Endothelial cell of umbilical vein (primary cell): ENCODE results near the gene BRSK1. TPM values are rescaled to one million over a fixed set of nuclear protein-coding genes. Genes with fewer than 3 reads are reported as not detected.

ENCODE experiments used
- BruUV-seq: library from RNA; stranded (reverse); fragments of 400-500 nt; replicated peaks from 2 replicates; lab custom pipeline; 2021; lab: Mats Ljungman, UMichigan
- CTCF ChIA-PET: fragments of 300-600, 350-600 bp; sonication (Branson Sonifier 250); formaldehyde crosslinking; loops from one replicate; lab custom pipeline; 2021; ENCODE audit warnings: antibody characterized with exemption, inconsistent platforms; lab: Charles Lee
- POLR2A ChIA-PET: fragments of 300-600, 350-600 bp; sonication (Branson Sonifier 250); formaldehyde crosslinking; loops from one replicate; lab custom pipeline; 2021; ENCODE audit warnings: antibody characterized with exemption, inconsistent platforms; lab: Charles Lee
- DNase-seq: peaks from one replicate; pipeline ENCODE4 v3.0.0-alpha.2; 2011; ENCODE audit warnings: low read depth, low spot score
- FAIRE-seq: peaks from 2 replicates; lab custom pipeline; 2011; peaks lifted over from hg19 to GRCh38; lab: Jason Lieb, UNC
- H2AFZ ChIP-seq: 2 replicates; pipeline ENCODE4 v1.6.0; 2012; ENCODE audit warnings: low read depth, low read length, control low read depth, inconsistent platforms
- H3K27ac ChIP-seq: 2 replicates; pipeline ENCODE4 v1.5.1; 2011; ENCODE audit warnings: low read depth, mild to moderate bottlenecking, control low read depth, low read length, moderate library complexity; ENCODE audit not compliant: insufficient read depth
- H3K27me3 ChIP-seq, 2 experiments: 2 replicates each; pipeline versions ENCODE4 v1.6.0 to v1.6.1; 2011; ENCODE audit warnings: low read length in 2 of 2, mixed read lengths in 1 of 2; ENCODE audit not compliant: control insufficient read depth in 2 of 2, insufficient read depth in 2 of 2
- H3K36me3 ChIP-seq, 2 experiments: 2 replicates in 1 of 2; 3 replicates in 1 of 2; pipeline ENCODE4 v1.5.1; 2011; ENCODE audit warnings: low read length in 2 of 2, mild to moderate bottlenecking in 1 of 2, moderate library complexity in 1 of 2; ENCODE audit not compliant: control insufficient read depth in 2 of 2, insufficient read depth in 2 of 2; ENCODE audit errors: extremely low read depth in 1 of 2
- H3K4me1 ChIP-seq: 3 replicates; pipeline ENCODE4 v1.5.1; 2011; ENCODE audit warnings: mild to moderate bottlenecking, low read length; ENCODE audit not compliant: control insufficient read depth, insufficient read depth; ENCODE audit errors: extremely low read depth
- H3K4me2 ChIP-seq: 2 replicates; pipeline ENCODE4 v1.6.1; 2011; ENCODE audit warnings: low read length, control low read depth, mixed read lengths; ENCODE audit not compliant: insufficient read depth
- H3K4me3 ChIP-seq, 3 experiments: fragments of 200-600 bp in 1 of 3; sonication (generic), shearing (Covaris generic) in 1 of 3; replicated peaks in 1 of 3; 2 replicates each; pipeline ENCODE4 v1.5.1; 2011 to 2016; ENCODE audit warnings: control low read depth in 3 of 3, low read length in 3 of 3, mild to moderate bottlenecking in 2 of 3, inconsistent platforms in 1 of 3, low read depth in 1 of 3, moderate library complexity in 1 of 3; ENCODE audit not compliant: insufficient read depth in 1 of 3
- H3K79me2 ChIP-seq: 2 replicates; pipeline ENCODE4 v1.6.0; 2012; ENCODE audit warnings: low read length, inconsistent platforms; ENCODE audit not compliant: control insufficient read depth, insufficient read depth
- H3K9ac ChIP-seq: replicated peaks from 2 replicates; pipeline ENCODE3; 2011; ENCODE audit warnings: low read length, control low read depth; ENCODE audit not compliant: insufficient read depth; ENCODE audit errors: extremely low read depth
- H3K9me1 ChIP-seq: replicated peaks from 3 replicates; pipeline ENCODE4 v1.6.0; 2011; ENCODE audit warnings: mild to moderate bottlenecking, low read length; ENCODE audit not compliant: control insufficient read depth, insufficient read depth; ENCODE audit errors: extremely low read depth
- H3K9me3 ChIP-seq: replicated peaks from 2 replicates; pipeline ENCODE4 v1.5.1; 2012; ENCODE audit warnings: low read length, inconsistent platforms; ENCODE audit not compliant: control insufficient read depth, insufficient read depth
- H4K20me1 ChIP-seq: replicated peaks from 2 replicates; pipeline ENCODE3; 2011; ENCODE audit warnings: mild to moderate bottlenecking, low read length; ENCODE audit not compliant: control insufficient read depth, insufficient read depth; ENCODE audit errors: extremely low read depth
- EZH2 ChIP-seq: IDR thresholded peaks from 2 replicates; pipeline ENCODE4 v1.6.1; 2012; ENCODE audit warnings: borderline replicate concordance, low read depth, mild to moderate bottlenecking, moderate library complexity, low read length, inconsistent platforms; ENCODE audit not compliant: severe bottlenecking
- FOS ChIP-seq: IDR thresholded peaks from 2 replicates; pipeline ENCODE4 v1.6.1; 2011; ENCODE audit warnings: mild to moderate bottlenecking, low read length, moderate library complexity, borderline replicate concordance; ENCODE audit not compliant: insufficient read depth
- GATA2 ChIP-seq: IDR thresholded peaks from 2 replicates; pipeline ENCODE4 v1.7.0; 2011; ENCODE audit warnings: low read depth, mild to moderate bottlenecking, moderate library complexity, mixed read lengths, low read length; ENCODE audit not compliant: insufficient read length, insufficient read depth
- JUN ChIP-seq: IDR thresholded peaks from 2 replicates; pipeline ENCODE4 v1.6.1; 2011; ENCODE audit warnings: borderline replicate concordance, low read depth; ENCODE audit not compliant: insufficient read length, insufficient read depth
- MYC ChIP-seq: IDR thresholded peaks from one replicate; pipeline ENCODE4 v1.6.1; 2011; ENCODE audit warnings: mild to moderate bottlenecking, low read depth, low read length
- POLR2A ChIP-seq: IDR thresholded peaks from 2 replicates; pipeline ENCODE4 v1.6.1; 2012; ENCODE audit warnings: low read depth, mild to moderate bottlenecking, control low read depth, low read length
- POLR2AphosphoS5 ChIP-seq: IDR thresholded peaks from 2 replicates; pipeline ENCODE4 v1.6.1; 2012; ENCODE audit warnings: low read depth, mild to moderate bottlenecking, control low read depth, low read length, moderate library complexity; ENCODE audit not compliant: insufficient read depth
- dilution Hi-C: fragments of 300-500 bp; cut with MboI; formaldehyde crosslinking; loops from one replicate; pipeline ENCODE4 v1.15.0; 2019; ENCODE audit warnings: low sequenced_read_pairs; ENCODE audit not compliant: extremely low pct_ligation_motif_present
- intact Hi-C: fragments of 100-400 bp; cut with micrococcal nuclease; formaldehyde crosslinking; loops from one replicate; pipeline ENCODE4 v1.10.0; 2022
- polyA plus RNA-seq, 4 experiments: library from polyadenylated mRNA; depleted of rRNA in 3 of 4; stranded (reverse) in 3 of 4; unstranded in 1 of 4; fragments of >200 nt; gene quantifications; 2 replicates each; pipeline versions ENCODE4 v1.2.1 to v1.2.3, GENCODE V29; 2011 to 2012; ENCODE audit warnings: missing spikeins in 1 of 4
- total RNA-seq: library from RNA; stranded (reverse); gene quantifications from 2 replicates; pipeline ENCODE4 v1.2.3, GENCODE V29; 2021
- TF ChIP-seq, protein P1 (sequence below), 2 donors: IDR thresholded peaks; 1 replicate in 1 of 2; 2 replicates in 1 of 2; pipeline ENCODE4 v1.5.1; 2011; ENCODE audit warnings: low read length in 2 of 2, mild to moderate bottlenecking in 2 of 2, moderate library complexity in 2 of 2, control low read depth in 1 of 2, inconsistent platforms in 1 of 2, low read depth in 1 of 2; ENCODE audit not compliant: insufficient read depth in 1 of 2; ENCODE audit errors: extremely low read depth in 1 of 2
- TF ChIP-seq, protein P2 (sequence below): IDR thresholded peaks from 2 replicates; pipeline ENCODE4 v1.6.1; 2011; ENCODE audit not compliant: insufficient read depth, insufficient read length

The BRSK1 gene
- total and polyA plus RNA-seq, 2 donors (not counting 3 experiments of a cell fraction or from before 2014, with no cell fraction given): 0.33 to 0.44 TPM

DNA sequence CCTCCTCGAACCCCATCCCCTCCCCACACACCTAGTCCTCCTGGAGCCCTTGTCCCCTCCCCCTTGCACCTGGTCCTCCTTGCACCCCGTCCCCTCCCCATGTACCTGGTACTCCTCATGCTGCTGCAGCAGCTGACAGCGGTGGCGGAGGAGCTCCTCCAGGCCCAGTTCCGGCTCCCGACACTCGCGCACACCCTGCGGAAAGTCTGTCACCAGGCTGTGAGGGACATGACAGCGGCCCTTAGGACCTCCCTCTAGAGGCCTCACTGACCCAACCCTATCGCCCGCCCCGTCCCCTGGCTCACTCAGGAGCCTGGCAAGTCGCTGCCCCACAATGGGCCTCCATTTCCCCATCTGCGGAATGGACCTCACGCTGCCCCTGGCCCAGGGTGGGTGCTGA is 18.6 kb upstream of the BRSK1 start:
- H2AFZ ChIP-seq: no peak overlapping the region
- DNase-seq: no peak
- no peaks in the 10 kb centered on the region for H3K9me3 ChIP-seq
- no peak overlapping the region for H3K27ac ChIP-seq
- H3K9ac ChIP-seq: no peak overlapping the region
- H4K20me1 ChIP-seq: no peaks in the 10 kb centered on the region
- no peaks in the 10 kb centered on the region for H3K9me1 ChIP-seq
- no peak overlapping the region for H3K4me3 ChIP-seq
- CTCF ChIA-PET: no interaction called here
- no peaks in the 10 kb centered on the region for H3K4me1 ChIP-seq
- FAIRE-seq: no peak
- BruUV-seq: no TSS peak
- POLR2A ChIA-PET: no interaction called here
- intact Hi-C loops: no loop called here
- no peak for TF ChIP-seq JUN
- TF ChIP-seq MYC: no peak
- no peak for TF ChIP-seq FOS
- TF ChIP-seq POLR2A: no peak
- TF ChIP-seq EZH2: no peak
- TF ChIP-seq, protein P1, sequence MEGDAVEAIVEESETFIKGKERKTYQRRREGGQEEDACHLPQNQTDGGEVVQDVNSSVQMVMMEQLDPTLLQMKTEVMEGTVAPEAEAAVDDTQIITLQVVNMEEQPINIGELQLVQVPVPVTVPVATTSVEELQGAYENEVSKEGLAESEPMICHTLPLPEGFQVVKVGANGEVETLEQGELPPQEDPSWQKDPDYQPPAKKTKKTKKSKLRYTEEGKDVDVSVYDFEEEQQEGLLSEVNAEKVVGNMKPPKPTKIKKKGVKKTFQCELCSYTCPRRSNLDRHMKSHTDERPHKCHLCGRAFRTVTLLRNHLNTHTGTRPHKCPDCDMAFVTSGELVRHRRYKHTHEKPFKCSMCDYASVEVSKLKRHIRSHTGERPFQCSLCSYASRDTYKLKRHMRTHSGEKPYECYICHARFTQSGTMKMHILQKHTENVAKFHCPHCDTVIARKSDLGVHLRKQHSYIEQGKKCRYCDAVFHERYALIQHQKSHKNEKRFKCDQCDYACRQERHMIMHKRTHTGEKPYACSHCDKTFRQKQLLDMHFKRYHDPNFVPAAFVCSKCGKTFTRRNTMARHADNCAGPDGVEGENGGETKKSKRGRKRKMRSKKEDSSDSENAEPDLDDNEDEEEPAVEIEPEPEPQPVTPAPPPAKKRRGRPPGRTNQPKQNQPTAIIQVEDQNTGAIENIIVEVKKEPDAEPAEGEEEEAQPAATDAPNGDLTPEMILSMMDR (IDR thresholded peaks at IDR 0.05; ENCODE audit: extremely low read depth in 1 of 2, insufficient read depth in 1 of 2, low read depth in 1 of 2, low read length in 2 of 2): no peak
- no peak for TF ChIP-seq POLR2AphosphoS5
- TF ChIP-seq, protein P2, sequence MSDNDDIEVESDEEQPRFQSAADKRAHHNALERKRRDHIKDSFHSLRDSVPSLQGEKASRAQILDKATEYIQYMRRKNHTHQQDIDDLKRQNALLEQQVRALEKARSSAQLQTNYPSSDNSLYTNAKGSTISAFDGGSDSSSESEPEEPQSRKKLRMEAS: no peak
- no peak for TF ChIP-seq GATA2
- H3K27me3 ChIP-seq: no peaks in the 10 kb centered on the region
- no peaks in the 10 kb centered on the region for H3K79me2 ChIP-seq
- H3K36me3 ChIP-seq: no peaks in the 10 kb centered on the region
- no peak overlapping the region for H3K4me2 ChIP-seq
- dilution Hi-C loops: no loop called here
